Omental fat pad (tissue), 4 donors: Measurements from ENCODE around the gene TTC32. TPM values are rescaled to one million over a fixed set of nuclear protein-coding genes. Genes with fewer than 3 reads are reported as not detected.
"Not testable (repeated sequence)": the region's sequence is repeated elsewhere in the genome, so short reads cannot be mapped to it uniquely, and the experiment has no call there.

Experiments used
- ATAC-seq: fragments of 150-250 bp; one replicate; pipeline ENCODE4 v1.9.1; 2016; ENCODE audit warnings: mild to moderate bottlenecking, moderate library complexity; ENCODE audit not compliant: low FRiP score
- DNase-seq: peaks from one replicate; pipeline ENCODE4 v3.0.0-alpha.2; 2019; ENCODE audit warnings: low spot score
- CTCF ChIP-seq, 3 donors: fragments of 450-650 bp; IDR thresholded peaks; one replicate each; pipeline ENCODE4 v1.5.1; 2016 to 2017; ENCODE audit warnings: antibody characterized with exemption in 3 of 3, mild to moderate bottlenecking in 3 of 3, moderate library complexity in 2 of 3
- total RNA-seq, 4 donors: library from RNA; depleted of rRNA; stranded (reverse); fragments of >200 nt; gene quantifications; one replicate each; pipeline ENCODE4 v1.1.0, GENCODE V29; 2016

Gene TTC32
- total RNA-seq, 4 donors from 2014 or later = 6.0 to 18.1 (median 7.5) TPM

GRCh38 chr2:19881908-19882265 lies 19.9 kb downstream of the TTC32 start:
- no peak for TF ChIP-seq CTCF (IDR thresholded peaks at IDR 0.05)
- ATAC-seq = no peak
- DNase-seq = no peak

- TF ChIP-seq CTCF (IDR thresholded peaks at IDR 0.05) = no peak
- DNase-seq (no peak), ATAC-seq (no peak)
Measured at GRCh38 chr2:19881221-19881907, 20.4 kb downstream of the TTC32 start.

GRCh38 chr2:19880191-19880590 lies 21.6 kb downstream of the TTC32 start:
- DNase-seq, ATAC-seq: not testable (repeated sequence)

- ATAC-seq (no peak), DNase-seq (no peak)
- TF ChIP-seq CTCF (IDR thresholded peaks at IDR 0.05) = no peak
Measured at GRCh38 chr2:19879120-19879519, 22.7 kb downstream of the TTC32 start.

GRCh38 chr2:19878268-19879046 lies 23.3 kb downstream of the TTC32 start:
- ATAC-seq = no peak
- DNase-seq = no peak
- no peak for TF ChIP-seq CTCF (IDR thresholded peaks at IDR 0.05)

- ATAC-seq (no peak), DNase-seq (no peak)
- TF ChIP-seq CTCF (IDR thresholded peaks at IDR 0.05) = no peak
Measured at GRCh38 chr2:19876751-19877150, 25.0 kb downstream of the TTC32 start.

- ATAC-seq = no peak
- no peak for TF ChIP-seq CTCF (IDR thresholded peaks at IDR 0.05)
- DNase-seq = no peak
Measured at GRCh38 chr2:19875280-19875679, 26.5 kb downstream of the TTC32 start.
